K562 (cell line): Measurements from ENCODE around the gene CDKN2D. TPM values are rescaled to one million over a fixed set of nuclear protein-coding genes. Genes with fewer than 3 reads are reported as not detected.

ENCODE experiments used
- CBFA2T3 ChIP-seq: fragments of 450-650 bp; IDR thresholded peaks from 2 replicates; pipeline ENCODE4 v1.6.1; 2017
- CC2D1A ChIP-seq: fragments of 450-650 bp; IDR thresholded peaks from 2 replicates; pipeline ENCODE4 v1.6.1; 2017; ENCODE audit warnings: mild to moderate bottlenecking
- CEBPB ChIP-seq: fragments of 450-650 bp; IDR thresholded peaks from 2 replicates; pipeline ENCODE4 v1.6.1; 2016; ENCODE audit warnings: missing genetic modification characterization, missing compliant biosample characterization
- CUX1 ChIP-seq: fragments of 200-800 bp; sonication (Bioruptor generic); IDR thresholded peaks from 2 replicates; pipeline ENCODE4 v1.6.1; 2016; ENCODE audit warnings: missing genetic modification characterization, missing compliant biosample characterization
- ETS2 ChIP-seq: IDR thresholded peaks from 2 replicates; pipeline ENCODE4 v1.6.1; 2016; ENCODE audit warnings: borderline replicate concordance, missing genetic modification characterization, mild to moderate bottlenecking, moderate library complexity, missing compliant biosample characterization; ENCODE audit not compliant: poor library complexity, severe bottlenecking
- HCFC1 ChIP-seq: IDR thresholded peaks from 2 replicates; pipeline ENCODE4 v1.6.1; 2012; ENCODE audit warnings: low read depth, low read length, improper control_type of control experiment
- MCM7 ChIP-seq, 2 experiments: fragments of 450-650 bp; IDR thresholded peaks; 2 replicates each; pipeline ENCODE4 v1.6.1; 2016 to 2018
- MITF ChIP-seq: IDR thresholded peaks from 2 replicates; pipeline ENCODE4 v1.6.1; 2014; ENCODE audit warnings: antibody characterized with exemption
- PCBP2 ChIP-seq: fragments of 200-400 bp; formaldehyde crosslinking; IDR thresholded peaks from 2 replicates; pipeline ENCODE4 v1.6.1; 2018; ENCODE audit warnings: low read length, low read depth, mild to moderate bottlenecking, moderate library complexity; ENCODE audit not compliant: poor library complexity, severe bottlenecking
- RBM14 ChIP-seq: fragments of 200-400 bp; formaldehyde crosslinking; IDR thresholded peaks from 2 replicates; pipeline ENCODE4 v1.6.1; 2018; ENCODE audit warnings: low read depth, mild to moderate bottlenecking, low read length, moderate library complexity, borderline replicate concordance; ENCODE audit not compliant: insufficient read depth
- RUNX1 ChIP-seq: sonication (generic); IDR thresholded peaks from 2 replicates; pipeline ENCODE4 v1.6.1; 2016; ENCODE audit warnings: antibody characterized with exemption, low read depth
- TAF15 ChIP-seq: fragments of 200-400 bp; formaldehyde crosslinking; IDR thresholded peaks from 2 replicates; pipeline ENCODE4 v1.6.1; 2017; ENCODE audit warnings: mild to moderate bottlenecking, low read depth, low read length, moderate library complexity
- THRB ChIP-seq: fragments of 450-650 bp; formaldehyde crosslinking; conservative IDR thresholded peaks from 2 replicates; pipeline ENCODE4 v1.4.0; 2022; ENCODE audit warnings: mild to moderate bottlenecking, missing genetic modification characterization
- XRCC3 ChIP-seq: fragments of 450-650 bp; IDR thresholded peaks from 2 replicates; pipeline ENCODE4 v1.6.1; 2017; ENCODE audit warnings: mild to moderate bottlenecking, moderate library complexity
- ZBTB17 ChIP-seq: fragments of 450-650 bp; formaldehyde crosslinking; IDR thresholded peaks from 2 replicates; pipeline ENCODE4 v1.4.0; 2020; ENCODE audit warnings: mild to moderate bottlenecking
- ZNF133 ChIP-seq: fragments of 250-450 bp; sonication (Bioruptor Pico); IDR thresholded peaks from 2 replicates; pipeline ENCODE4 v1.4.0; 2020; ENCODE audit warnings: mild to moderate bottlenecking
- ZNF780A ChIP-seq: fragments of 250-450 bp; sonication (Bioruptor Pico); IDR thresholded peaks from 2 replicates; pipeline ENCODE4 v1.5.0; 2021; ENCODE audit warnings: mild to moderate bottlenecking
- polyA plus RNA-seq, 8 experiments: library from polyadenylated mRNA; depleted of rRNA in 4 of 8; stranded (reverse) in 5 of 8; unstranded in 3 of 8; fragments of >200 nt; fragmentation: Nextera tagmentation in 2 of 8; fragmentation: Illumina TruSeq in 1 of 8; extraction: Ambion mirVana in 2 of 8; extraction: Trizol in 1 of 8; gene quantifications; 2 replicates each; pipeline versions ENCODE4 v1.2.1 to v1.2.3, GENCODE V29; 2011 to 2014; ENCODE audit warnings: inconsistent platforms in 1 of 8, missing spikeins in 1 of 8
- total RNA-seq, 7 experiments: library from RNA; depleted of rRNA in 6 of 7; stranded (reverse); fragments of >200 nt in 6 of 7; fragmentation: Illumina TruSeq in 2 of 7; extraction: Trizol in 2 of 7; gene quantifications; 2 replicates each; pipeline versions ENCODE4 v1.2.1 to v1.2.3, GENCODE V29; 2011 to 2021; ENCODE audit warnings: low replicate concordance in 1 of 7
- TF ChIP-seq, protein P1 (sequence below): fragments of 250-450 bp; sonication (Bioruptor Pico); IDR thresholded peaks from 2 replicates; pipeline ENCODE4 v1.5.0; 2020; ENCODE audit warnings: mild to moderate bottlenecking

CDKN2D gene
- total and polyA plus RNA-seq, 9 of the 15 experiments (the other 6 are each of a cell fraction or from before 2014, with no cell fraction given) = 0.41 to 8.2 (median 3.7) TPM

GRCh38 chr19:10565567-10566407 lies 3.0 kb downstream of the CDKN2D start, which contains the start of gene KRI1 (continued):
- TF ChIP-seq RBM14 = no peak
- no peak for TF ChIP-seq MCM7 (IDR thresholded peaks at IDR 0.05)
- TF ChIP-seq, protein P1, sequence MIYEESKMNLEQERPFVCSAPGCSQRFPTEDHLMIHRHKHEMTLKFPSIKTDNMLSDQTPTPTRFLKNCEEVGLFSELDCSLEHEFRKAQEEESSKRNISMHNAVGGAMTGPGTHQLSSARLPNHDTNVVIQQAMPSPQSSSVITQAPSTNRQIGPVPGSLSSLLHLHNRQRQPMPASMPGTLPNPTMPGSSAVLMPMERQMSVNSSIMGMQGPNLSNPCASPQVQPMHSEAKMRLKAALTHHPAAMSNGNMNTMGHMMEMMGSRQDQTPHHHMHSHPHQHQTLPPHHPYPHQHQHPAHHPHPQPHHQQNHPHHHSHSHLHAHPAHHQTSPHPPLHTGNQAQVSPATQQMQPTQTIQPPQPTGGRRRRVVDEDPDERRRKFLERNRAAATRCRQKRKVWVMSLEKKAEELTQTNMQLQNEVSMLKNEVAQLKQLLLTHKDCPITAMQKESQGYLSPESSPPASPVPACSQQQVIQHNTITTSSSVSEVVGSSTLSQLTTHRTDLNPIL = no peak
- TF ChIP-seq ZNF133 (CRISPR knock-in tag) = no peak
- TF ChIP-seq TAF15 = no peak
- no peak for TF ChIP-seq CBFA2T3
- no peak for TF ChIP-seq CUX1 (CRISPR knock-in tag)
- peak; percentile 61; the same call in 1 of the 2 replicates for TF ChIP-seq HCFC1
- TF ChIP-seq ZNF780A (CRISPR knock-in tag) = no peak
- no peak for TF ChIP-seq PCBP2
- no peak for TF ChIP-seq THRB (CRISPR knock-in tag)
- TF ChIP-seq XRCC3 = no peak
- no peak for TF ChIP-seq CC2D1A
- 0 out of 2 replicates have a peak, but pooled peaks have one; percentile 19 for TF ChIP-seq MITF
- no peak for TF ChIP-seq RUNX1
- TF ChIP-seq CEBPB (tag) = no peak
- TF ChIP-seq ETS2 = no peak
- TF ChIP-seq ZBTB17 (CRISPR knock-in tag) = peak; percentile 21; the same call in 1 of the 2 replicates
